Glomerular visceral epithelial cell (primary cell): ENCODE results near the gene STAT5A.
"Not testable (repeated sequence)": the region's sequence is repeated elsewhere in the genome, so short reads cannot be mapped to it uniquely, and the experiment has no call there.

Experiments used
- DNase-seq: peaks from one replicate; pipeline ENCODE4 v3.0.0-alpha.2; 2016; ENCODE audit errors: extremely low spot score

Gene STAT5A

DNA sequence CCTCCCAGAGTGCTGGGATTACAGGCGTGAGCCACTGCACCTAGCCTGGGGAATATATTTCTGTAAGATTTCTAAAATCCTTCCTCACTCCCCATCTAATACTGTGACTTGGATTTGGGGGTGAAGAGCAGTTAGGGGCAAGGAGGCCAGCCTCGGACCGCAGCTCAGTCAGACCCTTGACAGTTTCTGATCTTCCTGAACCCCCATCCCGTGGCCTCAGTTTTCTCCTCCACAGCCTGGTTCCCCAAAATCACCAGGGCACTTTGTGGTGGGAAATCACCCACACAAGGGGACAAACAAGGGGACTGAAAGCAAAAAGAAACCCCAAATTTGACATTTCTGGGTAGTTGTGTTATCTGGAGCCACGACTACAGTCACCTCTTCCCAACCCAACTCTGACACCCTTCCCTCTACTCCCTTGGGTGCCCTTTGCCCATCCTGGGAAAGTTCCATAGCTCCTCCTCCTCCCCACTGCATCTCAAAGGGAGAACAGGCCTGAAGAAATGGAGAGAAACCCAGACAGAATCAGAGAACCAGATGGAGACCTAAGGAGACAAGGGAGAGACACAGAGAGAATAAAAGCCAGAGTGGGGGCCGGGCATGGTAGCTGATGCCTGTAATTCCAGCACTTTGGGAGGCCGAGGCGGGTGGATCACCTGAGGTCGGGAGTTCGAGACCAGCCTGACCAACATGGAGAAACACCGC lies 2.8 kb upstream of the STAT5A start:
- DNase-seq: no peak

DNA sequence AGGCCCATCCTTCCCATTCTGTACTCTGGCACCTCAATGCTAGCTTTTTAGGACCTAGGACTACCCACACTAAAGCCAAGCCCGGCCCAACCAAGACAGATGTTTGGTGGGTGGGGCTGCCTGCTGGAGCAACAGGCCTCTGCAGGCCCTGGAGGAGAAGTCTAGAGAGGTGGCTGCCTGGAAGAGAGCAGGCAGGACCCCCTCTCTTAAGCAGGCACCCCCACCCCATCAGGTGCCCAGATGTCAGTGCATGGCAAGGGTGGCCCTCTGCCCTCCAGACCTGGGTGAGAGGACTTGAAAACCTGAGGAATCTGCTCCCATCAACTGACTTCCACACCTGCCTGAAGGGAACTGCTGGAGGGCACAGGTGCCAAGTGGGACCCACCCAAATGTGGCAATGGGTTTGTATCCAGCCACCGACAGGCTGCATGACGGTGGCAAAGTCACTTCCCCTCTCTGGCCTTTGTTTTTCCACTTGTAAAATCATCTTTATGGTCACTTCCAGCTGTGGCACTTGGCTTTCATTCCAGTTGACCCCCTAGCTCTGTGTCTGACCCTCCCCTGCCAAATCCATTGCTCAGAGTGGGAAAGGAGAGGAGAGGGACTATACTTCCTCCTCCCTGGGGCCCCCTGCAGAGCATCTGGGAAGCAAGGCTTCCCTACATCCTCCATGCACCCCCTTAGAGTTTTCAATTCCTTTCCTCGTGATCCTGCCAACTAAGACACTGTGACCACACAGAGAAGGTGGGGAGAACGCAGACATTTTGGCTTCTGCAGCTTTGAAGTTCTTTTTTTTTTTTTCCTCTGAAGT lies 1.7 kb upstream of the STAT5A start:
- no peak for DNase-seq

GRCh38 chr17:42287305-42287976 lies 857 bp upstream of the STAT5A start:
- DNase-seq: peak; percentile 33

DNA sequence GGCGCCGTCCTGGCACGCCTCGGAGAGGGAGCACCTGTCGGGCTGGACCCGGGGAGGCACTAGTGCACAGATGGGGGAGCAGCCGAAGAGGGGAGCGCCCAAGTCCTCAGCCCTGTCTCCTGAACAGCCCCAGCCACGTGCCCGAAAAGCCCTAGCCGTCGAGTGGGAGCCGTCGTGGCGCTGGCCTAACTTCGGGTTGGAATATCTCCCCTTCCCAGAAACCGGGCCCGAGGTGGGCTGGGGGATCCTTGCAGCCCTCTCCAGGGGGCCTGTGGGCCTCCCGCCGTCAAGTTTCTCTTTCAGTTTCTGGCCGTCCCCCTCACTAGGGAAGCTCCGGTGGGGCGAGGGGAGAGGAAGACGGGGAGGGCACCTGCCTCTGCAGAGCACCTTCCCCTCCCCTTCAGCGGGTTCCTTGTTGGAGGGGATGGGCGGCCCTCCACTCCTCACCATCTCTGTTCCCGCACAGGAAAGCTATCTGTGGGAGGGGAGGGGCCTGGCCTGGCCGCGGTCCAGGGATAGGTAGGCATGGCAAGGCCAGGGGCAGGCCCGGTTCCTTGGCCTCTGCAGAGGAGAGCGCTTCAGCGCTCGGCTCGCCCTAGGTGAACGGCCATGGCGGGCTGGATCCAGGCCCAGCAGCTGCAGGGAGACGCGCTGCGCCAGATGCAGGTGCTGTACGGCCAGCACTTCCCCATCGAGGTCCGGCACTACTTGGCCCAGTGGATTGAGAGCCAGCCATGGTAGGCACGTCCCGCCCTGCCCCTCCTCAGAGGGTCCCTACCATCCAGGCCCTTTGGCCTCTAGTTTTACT lies 709 bp downstream of the STAT5A start:
- DNase-seq: no peak

DNA sequence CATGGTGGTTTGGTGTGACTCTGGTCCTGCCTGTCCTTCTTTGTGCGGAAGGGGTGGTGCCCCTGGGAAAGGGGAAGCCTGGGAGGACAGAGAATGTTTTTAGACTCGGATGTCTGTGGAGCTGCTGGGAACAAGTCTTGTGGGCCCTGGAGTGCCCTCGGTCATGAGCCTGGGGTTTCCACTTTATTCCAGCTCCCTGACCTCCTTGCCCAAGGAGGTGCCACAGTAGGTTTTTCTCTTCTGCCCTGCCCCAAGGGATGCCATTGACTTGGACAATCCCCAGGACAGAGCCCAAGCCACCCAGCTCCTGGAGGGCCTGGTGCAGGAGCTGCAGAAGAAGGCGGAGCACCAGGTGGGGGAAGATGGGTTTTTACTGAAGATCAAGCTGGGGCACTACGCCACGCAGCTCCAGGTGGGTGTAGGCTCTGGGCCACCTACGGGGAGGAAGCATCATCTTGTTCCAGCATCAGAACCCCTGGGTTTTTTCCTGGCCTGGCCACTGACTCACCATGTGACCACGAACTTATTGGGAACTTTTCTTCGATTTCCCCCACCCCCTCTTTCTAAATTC lies 1.4 kb downstream of the STAT5A start:
- DNase-seq: no peak

DNA sequence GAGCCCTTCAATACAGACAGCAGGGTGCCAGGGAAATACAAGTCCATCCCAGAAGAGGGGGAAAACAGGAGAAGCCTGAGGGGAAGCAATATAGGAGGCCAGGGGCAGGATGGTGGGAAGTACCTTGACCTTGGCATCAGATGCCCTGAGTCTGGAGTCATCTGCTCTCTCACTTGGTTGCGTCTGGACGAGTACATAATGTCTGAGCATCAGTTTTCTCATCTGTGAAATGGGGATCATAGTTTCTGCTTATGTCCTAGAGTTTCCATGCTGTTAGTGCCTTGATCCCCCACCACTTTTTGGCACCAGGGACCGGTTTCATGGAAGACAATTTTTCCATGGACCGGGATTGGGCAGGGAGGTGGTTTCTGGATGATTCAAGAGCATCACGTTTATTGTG lies 2.3 kb downstream of the STAT5A start:
- DNase-seq: no peak

DNA sequence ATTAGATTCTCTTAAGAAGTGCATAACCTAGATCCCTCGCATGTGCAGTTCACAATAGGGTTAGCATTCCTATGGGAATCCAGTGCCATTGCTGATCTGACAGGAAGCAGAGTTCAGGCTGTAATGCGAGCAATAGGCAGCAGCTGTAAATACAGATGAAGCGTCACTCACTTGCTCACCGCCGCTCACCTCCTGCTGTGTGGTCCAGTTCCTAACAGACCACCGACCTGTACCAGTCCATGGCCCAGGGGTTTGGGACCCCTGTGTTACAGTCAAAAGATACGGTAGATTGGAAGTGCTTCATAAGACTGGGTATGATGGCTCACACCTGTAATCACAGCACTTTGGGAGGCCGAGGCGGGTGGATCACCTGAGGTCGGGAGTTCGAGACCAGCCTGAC lies 2.8 kb downstream of the STAT5A start:
- no peak for DNase-seq

GRCh38 chr17:42294469-42295398 lies 6.4 kb downstream of the STAT5A start:
- DNase-seq: no peak

DNA sequence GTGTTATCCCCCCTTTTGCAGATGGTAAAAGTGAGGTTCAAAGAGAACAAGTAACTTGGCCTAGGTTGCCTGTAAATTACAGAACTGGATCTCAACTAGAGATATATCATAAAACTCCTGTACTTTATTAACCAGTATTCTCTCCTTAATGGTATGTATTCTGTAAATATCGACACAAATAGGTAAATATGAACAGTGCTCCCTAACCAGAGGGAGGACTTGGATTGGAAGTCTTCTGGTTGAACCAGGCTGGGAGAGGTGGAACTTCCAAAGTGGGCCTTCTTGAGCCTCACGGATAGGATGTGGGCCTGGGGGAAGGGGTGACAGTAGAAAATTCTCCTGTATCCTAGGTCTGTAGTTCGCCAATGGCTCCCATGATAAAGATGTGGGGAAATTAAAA lies 7.7 kb downstream of the STAT5A start:
- no peak for DNase-seq

GRCh38 chr17:42297775-42298174 lies 9.5 kb downstream of the STAT5A start:
- not testable (repeated sequence) for DNase-seq

DNA sequence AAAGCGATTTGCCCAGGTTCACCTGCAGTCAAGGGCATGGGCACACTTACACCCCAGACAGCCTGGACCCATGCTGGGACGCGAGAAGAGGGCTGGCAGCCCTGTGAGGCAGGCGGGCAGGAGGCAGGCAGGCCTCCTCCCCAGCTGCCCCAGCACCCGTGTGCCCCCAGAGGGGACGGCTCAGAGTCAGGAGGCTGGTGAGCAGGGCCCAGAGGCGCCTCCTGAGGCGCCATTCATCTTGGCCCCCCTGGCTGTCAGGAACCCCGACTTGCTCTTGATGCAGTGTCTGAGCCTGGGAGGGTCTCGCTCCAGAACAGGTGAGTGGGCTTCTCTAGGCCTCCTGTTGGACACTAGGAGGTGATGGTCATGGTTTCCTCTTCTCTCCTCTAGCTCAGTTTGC lies 11.1 kb downstream of the STAT5A start:
- DNase-seq: not testable (repeated sequence)

DNA sequence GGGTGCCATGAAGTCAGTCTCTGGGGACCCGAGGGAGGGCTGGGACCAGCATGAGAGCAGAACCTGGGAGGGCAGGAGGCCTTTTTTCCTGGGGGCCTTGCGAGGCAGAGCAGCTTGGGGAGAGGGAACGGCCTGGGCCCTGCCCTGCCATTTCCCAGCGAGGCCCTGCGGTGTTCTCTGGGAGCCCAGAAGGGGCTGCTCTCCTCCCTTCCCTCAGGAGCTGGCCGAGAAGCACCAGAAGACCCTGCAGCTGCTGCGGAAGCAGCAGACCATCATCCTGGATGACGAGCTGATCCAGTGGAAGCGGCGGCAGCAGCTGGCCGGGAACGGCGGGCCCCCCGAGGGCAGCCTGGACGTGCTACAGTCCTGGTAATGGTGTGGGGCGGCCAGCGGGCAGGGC lies 11.6 kb downstream of the STAT5A start:
- not testable (repeated sequence) for DNase-seq

DNA sequence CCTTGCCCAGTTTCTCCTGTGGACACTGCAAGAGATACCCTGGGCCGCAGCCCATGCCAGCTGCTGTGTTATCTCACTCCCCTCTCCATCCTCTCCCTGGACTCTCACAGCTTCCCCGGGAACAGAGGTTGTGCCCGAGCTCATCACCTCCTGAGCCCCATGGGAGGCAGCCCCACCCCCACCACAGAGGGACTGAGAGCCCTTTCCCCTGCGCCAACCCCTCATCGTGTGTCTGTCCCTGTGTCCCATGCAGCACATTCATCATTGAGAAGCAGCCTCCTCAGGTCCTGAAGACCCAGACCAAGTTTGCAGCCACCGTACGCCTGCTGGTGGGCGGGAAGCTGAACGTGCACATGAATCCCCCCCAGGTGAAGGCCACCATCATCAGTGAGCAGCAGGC lies 12.7 kb downstream of the STAT5A start:
- DNase-seq: no peak

GRCh38 chr17:42303694-42304093 lies 15.4 kb downstream of the STAT5A start:
- DNase-seq: no peak

DNA sequence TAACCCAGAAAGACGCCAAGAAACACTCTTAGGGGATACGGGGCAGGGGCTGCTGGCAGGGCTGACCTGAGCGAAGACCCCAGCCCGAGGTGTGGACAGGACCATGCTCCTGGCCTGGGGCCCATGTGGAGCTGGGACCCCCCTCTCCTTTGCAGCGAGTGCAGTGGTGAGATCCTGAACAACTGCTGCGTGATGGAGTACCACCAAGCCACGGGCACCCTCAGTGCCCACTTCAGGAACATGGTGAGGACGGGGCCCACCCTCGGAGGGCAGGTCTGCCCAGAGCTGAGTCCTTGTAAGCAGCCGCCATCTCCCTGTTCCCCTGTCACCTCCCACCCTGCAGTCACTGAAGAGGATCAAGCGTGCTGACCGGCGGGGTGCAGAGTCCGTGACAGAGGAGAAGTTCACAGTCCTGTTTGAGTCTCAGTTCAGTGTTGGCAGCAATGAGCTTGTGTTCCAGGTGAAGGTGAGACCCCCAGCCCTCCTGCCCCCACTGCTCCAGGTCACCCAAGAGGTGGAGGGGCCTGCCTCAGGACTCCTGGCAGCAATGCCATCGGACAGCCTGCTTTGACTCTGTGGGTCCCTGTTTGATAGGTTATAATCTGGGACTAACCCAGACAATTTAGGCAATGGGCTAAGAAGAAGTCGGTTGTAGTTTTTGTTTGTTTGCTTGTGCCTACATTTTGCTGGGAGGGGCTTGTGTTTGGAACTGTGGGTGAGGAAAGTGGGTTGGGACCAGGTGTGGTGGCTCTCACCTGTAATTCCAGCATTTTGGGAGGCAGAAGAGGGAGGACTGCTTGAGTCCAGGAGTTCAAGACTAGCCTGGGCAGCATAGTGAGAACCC lies 16.1 kb downstream of the STAT5A start:
- no peak for DNase-seq

- not testable (repeated sequence) for DNase-seq
Observed at GRCh38 chr17:42305031-42305330, 16.7 kb downstream of the STAT5A start.

DNA sequence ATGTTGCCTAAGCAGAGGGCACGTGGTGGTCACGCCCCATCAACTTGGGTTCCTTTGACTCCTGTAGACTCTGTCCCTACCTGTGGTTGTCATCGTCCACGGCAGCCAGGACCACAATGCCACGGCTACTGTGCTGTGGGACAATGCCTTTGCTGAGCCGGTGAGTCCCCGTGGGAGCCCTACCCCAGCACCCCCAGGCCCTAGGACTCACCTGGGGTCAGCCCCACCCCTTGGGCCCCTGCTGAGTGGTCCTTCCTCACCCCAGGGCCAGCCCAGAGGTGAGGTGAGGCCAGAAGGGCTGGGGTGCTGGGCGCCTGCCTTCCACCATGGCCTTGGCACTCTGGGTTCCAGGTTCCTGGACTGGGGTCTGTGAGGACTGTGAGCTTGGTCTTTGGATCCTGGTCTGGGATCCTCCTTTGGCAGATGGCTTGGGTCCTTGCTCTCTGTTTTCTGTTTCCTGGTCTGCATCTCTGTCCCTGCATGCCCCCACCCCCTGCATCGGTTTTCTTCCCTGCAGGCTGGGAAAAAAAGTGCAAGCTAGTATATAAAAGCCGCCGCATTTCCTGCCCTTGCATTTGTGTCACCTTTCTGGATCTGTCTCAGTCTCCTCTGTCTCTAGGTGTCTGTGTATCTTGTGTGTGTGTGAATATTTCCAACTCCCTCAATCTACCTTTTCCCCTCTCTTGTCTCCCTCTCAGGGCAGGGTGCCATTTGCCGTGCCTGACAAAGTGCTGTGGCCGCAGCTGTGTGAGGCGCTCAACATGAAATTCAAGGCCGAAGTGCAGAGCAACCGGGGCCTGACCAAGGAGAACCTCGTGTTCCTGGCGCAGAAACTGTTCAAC lies 17.5 kb downstream of the STAT5A start:
- no peak for DNase-seq

DNA sequence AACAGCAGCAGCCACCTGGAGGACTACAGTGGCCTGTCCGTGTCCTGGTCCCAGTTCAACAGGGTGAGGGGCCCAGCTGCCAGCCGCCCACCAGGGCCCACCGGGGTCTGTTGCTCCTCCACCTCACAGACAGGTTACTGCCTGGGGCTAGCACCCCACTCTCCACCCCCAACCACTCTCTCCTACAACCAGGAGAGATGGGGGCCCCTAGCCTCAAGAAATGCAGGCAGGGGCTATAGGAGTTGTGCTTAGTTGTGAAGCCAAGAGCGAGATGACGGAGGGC lies 18.0 kb downstream of the STAT5A start:
- DNase-seq: no peak

DNA sequence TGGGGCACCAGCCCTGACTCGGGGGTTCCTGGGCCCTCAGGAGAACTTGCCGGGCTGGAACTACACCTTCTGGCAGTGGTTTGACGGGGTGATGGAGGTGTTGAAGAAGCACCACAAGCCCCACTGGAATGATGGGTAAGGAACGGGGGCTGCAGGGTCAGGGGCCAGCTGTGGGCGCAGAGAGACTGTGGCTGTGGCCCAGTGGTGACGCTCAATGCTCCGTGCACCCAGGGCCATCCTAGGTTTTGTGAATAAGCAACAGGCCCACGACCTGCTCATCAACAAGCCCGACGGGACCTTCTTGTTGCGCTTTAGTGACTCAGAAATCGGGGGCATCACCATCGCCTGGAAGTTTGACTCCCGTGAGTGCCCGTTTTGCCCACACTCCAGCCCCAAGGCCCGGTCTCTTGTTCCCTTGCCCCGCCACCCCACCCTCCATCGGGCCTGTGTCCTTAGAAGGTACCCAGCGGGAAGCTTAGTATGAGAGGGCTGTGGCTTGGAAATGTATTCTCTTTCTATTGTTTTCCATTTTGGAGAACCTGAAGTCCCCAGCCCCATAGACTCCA lies 19.1 kb downstream of the STAT5A start:
- no peak for DNase-seq
